Measurements from ENCODE around the gene FKBP10.

Gene FKBP10

DNA sequence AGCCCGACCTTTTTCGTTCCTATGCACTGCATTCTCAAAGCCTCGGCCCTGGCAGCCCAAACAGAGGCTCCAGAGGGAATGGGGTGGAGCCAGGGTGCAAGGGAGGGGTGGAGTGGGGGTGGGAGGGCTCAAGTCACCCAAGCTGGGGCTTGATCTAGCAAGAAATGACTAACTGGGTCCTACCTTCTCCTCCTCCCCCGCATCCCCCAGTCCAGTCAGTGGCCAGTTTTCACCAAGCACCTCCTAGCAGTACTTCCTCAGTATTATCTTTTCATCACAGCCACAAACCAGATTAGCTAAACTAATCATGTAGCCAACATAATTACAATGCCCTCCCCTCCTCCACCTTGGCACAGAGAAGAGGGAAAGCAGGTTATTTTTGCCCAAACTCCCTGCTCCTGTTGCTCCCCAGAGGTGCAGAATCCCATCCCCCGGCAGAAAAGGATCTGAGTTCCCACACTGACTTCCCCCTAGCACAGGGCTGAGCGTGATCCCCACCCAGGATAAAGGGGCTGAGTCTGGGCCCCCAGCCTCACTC lies 28.5 kb upstream of the FKBP10 start:
- no peak for DNase-seq

GRCh38 chr17:41785091-41785858 lies 27.5 kb upstream of the FKBP10 start:
- DNase-seq, result no peak

GRCh38 chr17:41785859-41786226 lies 27.0 kb upstream of the FKBP10 start:
- DNase-seq, result no peak

DNA sequence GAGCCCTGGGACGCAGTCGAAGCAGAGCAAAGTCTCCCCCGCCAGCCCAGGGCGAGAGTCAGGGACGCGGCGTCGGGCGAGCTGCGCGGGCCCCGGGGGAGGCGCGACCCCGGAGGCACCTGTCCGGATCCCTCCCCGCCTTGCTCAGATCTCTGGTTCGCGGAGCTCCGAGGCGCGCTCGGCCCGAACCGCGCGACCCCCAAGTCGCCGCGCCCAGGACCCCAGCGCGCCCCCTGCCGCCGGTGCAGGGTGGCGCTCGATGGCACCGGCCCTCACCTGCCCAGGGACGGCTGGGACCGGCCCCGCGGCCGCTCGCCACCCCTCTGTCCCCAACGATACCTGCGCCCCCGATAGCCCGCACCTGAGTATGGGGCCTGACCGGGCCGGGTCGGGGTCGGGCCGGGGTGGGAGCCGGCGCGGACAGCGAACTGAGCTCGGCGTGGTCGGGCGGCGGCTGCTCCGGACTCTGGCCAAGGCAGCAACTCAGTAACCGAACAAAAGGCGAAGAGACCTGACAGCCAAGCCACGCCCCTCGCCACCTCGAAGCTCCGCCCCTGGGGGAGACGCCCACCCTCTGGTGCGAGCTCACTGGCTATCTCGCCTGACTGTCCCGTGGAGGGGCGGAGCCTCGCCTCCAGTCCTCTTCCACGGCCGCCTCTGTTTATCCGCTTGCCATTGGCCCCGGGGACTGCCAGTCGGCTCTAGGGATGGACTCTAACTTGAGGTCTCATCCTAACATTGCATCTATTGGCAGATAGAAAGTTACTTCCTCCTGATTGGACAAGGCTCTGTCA lies 26.4 kb upstream of the FKBP10 start, which contains the start of gene JUP:
TSS of gene JUP (minus strand) at position 485 of the 794 bp plus-strand sequence. CDS start 14,857 bp downstream, outside the sequence.
- DNase-seq, result peak; percentile 81 to 86

DNA sequence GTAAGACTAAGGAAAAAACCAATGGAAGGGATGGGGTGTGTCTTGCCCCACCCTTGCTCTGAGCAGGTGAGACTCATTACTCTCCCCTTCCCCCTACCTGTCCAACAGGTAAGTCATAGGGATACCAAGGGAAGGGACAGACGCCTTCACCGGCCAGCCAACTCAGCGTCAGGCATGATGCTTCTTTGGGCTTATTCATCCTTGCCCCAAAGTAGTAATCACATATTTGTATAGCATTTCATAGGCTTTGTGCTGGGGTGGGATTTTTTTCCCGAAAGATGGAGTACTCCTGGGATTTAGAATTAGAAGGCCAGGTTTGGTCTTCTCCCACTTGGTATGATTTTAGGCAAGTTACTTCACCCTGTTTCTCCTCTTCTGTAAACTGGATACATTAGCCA lies 25.8 kb upstream of the FKBP10 start:
- no peak for DNase-seq

DNA sequence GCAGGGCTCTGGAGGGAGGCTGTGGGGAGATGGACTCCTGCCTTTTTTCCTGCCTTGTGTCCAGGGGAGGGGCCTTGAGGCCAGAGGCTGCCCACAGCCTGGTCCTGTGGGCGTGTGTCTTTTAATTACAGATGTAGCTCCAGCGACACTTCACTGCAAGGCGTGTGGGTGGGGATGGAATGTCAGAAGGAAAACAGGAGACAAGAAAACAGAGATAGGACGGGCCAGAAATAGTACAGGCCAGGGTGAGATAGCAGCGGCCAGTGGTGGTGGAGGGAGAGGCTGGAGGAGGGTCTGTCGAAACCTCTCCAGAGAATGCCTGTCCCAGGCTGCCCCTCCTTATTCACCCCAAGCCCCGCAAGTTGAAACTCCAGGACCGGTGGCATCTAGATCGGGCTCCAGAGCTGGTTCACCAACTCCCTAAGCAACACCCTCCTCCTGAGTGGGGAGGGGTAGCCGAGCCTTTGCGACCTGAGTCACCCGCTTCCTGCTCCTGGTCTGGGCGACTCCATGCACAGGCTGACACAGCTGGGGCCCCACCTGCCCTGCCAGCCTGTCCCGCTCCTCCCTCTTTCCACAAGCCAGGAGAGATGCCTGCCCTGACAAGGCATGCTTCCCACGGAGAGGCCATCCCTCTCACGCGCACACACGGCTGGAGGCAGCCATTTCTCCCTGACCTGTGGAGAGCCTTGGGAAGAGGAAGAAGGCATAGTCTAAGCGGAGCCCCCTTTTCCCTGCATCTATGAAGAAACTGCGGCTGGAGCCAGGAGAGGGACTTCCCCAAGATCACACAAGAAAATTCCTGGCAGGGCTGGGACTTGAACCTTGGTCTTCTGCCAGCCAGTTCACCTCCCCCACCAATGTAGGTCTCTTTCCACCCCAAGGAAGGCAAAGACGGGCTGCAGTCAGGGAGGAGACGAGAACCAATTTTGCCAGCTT lies 19.7 kb upstream of the FKBP10 start:
- DNase-seq, result no peak

DNA sequence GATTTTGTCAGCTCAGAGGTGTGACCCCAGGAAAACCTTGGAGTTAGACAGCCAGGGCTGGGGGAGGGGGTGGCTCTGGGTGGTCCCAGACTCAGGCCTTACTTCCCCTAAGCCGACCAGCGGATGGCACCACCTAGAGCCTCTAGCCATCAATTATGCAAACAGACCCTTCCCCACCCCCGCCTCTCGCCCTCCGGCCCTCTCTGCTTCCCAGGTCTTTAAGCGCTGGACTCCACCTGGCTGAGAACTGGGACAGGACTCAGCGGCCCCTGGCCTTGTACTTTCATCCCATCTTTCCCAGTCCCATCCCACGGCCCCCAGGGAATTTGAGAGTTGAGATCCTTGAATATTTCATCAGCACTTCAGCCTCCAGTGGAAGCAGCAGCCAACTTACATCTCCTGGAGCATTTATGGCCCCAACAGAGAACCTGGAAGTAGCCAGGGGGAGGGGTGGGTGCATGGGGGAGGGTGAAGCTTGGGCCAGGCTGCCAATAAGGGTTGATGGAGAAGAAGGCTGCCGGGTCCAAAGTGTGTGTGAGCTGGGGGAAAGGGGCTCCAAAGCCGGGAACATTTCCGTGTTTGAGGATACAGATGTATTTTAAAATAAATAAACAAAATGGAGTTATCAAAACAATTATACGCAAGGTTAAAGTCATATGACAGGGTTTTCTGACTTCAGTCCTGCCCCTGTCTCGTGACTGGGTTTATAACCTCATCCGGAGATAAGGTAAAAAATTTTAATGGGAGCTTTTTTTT lies 18.8 kb upstream of the FKBP10 start:
- no peak for DNase-seq

- DNase-seq, result no peak
Observed at GRCh38 chr17:41794540-41794975, 18.2 kb upstream of the FKBP10 start.

DNA sequence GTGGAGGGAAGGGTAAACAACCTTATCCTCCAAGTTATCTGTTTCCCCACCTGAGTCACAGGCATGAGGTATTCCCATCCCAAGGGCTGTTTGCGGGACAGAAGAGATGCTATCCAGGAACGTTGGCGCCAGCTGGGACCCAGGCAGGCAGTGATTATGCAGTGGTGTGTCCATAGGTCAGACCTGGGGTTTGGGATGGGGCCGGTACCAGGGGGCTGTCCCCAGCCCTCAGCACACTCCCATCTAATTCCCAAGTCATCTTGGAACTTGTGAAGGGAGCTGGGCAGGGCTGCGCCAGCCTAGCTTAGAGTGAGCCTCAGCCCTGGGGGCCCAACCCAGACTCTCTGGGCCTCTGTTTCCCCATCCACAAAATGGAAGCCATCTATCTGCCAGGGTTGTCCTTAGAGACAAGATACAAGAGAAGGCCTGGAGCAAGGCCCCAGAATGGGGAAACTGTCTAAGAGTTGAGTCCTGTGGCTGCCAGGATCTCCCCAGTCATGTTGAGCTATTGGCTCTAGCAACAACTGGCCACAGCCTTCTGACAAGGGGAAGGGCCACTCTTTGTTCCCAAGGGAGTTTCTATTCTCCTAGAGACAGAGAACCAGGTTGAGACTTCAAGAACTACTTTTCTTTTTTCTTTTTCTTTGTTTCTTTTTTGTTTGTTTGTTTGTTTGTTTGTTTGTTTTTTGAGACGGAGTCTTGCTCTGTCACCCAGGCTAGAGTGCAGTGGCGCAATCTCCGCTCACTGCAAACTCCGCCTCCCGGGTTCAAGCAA lies 16.5 kb upstream of the FKBP10 start:
- no peak for DNase-seq

- DNase-seq, result no peak
Observed at GRCh38 chr17:41797377-41797776, 15.4 kb upstream of the FKBP10 start.

DNA sequence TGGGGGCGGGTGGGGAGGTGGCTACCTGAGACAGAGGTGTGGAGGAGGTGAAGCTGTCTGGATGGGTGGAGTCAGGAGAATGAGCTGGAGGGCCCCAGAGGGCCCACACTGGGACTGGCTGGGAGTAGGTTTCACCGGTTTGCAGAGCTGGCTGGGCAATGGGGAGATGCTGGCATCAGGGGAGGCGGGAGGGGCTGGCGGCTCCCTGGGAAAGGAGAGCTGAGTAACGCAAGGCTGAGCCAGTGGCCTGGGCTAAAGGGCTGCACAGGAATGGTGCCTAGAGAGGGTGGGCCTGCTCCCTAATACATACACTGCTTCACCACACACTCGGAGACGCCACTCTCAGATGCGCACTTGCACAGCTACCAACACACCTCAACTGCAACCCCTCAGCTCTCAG lies 13.4 kb upstream of the FKBP10 start:
- DNase-seq, result no peak

DNA sequence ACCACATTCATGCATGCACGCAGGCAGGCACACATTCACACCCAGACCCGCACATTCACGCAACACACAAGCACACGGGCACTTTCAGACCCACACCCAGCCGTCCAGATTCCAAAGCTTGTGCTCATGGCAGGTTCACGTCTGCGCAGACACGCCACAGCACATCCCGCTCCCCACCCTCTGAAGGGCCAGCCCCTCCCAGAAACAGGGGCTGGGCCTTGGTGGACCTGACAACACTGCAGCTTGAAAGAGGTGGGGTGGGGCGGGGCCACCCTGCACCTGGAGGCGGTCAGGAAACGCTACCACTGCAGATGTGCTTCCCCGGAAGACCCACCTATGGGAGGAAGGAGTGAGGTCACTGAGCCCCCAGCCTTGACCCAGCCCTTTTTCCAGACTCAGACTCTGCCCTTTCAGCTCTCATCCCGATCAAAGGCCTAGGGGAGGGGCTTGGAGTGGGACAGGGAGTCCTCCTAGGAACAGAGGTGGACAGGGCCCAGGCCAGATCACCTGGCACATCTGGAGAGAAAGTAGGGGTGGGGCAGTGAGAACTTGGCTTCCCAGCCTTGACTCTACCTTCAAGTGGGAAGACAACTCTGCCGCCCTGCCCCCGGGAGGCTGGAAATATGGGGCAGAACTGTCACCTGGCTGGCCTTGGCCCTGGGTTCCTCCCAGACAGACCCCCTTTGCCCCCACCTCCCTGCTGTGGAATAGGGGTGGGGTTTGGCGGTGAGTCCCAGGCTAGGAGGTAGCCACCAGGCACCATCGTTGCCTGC lies 12.0 kb upstream of the FKBP10 start:
- no peak for DNase-seq

DNA sequence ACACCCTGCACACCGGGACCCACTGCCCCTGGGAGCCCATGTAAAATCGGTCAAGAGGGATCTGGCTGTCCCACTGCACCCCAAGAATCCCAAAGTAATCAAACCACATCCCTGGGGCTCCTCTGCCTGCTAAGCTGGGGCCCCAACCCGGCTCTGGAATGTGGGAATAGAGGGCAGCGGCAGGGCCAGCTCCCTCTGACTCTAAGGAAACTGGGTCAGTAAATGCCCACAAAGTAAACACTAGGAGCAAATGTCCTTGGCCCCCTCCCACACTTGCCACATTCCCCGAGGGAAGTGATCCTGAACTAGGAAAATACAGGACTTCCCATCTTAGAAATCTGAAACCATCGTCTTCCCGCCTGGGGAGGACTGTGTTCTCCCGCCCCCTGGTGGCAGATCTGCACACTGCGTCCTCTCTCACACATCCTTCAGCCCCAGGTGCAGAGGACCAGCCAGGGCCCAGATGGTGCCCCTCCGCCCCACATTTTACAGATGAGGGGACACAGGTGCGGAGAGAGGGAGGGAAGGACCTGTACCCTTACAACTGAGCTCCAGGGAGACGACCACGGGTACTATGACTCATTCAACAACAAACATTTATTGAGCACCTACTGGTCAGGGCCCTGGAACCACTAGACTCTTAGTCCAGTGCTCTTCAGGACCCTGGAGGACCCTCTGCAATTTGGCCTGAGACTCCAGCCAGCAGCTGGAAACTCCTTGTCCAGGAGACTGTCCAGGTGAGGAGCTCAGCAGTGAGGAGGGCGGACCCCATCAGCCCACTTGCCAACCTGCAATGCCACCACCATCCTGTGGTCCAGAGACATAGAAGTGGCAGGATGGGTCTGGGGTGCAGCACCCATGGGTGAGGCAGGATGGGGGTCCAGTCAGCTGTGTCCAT lies 11.2 kb upstream of the FKBP10 start:
- peak; percentile 53 to 74 for DNase-seq

DNA sequence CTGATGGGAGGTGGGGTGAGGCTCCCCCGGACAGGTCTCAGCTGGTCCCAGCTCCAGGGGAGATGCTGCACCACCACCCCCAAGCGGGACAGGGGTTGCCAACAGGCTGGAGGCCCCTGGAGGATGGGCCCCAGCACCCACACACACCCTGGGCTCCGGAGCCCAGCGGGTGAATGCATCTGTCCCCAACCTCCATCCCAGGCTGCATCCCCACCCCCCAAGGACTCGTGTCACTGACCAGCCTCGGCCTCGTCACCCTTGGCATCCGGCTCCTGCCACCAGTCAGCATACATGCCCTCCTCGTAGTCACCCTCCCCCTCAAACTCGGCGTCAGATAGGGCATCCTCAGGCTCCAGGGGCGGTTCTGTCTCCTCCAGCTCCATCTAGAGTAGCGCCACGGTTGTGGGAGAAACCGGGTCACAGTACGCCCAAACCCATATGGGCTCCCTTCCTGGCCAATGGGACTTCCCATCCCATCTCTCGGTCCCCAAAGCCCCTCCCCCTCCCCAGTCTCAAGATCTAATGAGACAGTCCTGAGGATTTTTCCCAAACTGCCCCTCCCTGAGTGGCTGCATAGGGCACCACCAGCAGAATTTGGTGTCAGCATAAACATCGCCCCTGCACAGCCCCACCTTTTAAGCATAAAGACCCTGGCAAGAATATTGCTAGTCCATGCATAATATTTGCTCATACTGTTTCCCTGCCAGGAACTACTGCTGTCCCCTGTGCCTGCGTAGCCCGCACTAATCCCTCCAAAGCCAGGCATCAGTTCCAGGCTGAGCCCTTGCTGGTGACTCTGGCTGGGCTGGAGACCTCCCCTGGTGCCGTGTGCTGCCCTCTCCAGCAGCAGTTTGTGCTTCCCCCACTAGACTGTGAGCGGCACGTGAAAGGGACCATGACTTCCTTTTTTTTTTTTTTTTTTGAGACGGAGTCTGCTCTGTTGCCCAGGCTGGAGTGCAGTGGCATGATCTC lies 9.5 kb upstream of the FKBP10 start:
- no peak for DNase-seq

GRCh38 chr17:41806685-41807445 lies 5.9 kb upstream of the FKBP10 start:
- DNase-seq, result no peak

DNA sequence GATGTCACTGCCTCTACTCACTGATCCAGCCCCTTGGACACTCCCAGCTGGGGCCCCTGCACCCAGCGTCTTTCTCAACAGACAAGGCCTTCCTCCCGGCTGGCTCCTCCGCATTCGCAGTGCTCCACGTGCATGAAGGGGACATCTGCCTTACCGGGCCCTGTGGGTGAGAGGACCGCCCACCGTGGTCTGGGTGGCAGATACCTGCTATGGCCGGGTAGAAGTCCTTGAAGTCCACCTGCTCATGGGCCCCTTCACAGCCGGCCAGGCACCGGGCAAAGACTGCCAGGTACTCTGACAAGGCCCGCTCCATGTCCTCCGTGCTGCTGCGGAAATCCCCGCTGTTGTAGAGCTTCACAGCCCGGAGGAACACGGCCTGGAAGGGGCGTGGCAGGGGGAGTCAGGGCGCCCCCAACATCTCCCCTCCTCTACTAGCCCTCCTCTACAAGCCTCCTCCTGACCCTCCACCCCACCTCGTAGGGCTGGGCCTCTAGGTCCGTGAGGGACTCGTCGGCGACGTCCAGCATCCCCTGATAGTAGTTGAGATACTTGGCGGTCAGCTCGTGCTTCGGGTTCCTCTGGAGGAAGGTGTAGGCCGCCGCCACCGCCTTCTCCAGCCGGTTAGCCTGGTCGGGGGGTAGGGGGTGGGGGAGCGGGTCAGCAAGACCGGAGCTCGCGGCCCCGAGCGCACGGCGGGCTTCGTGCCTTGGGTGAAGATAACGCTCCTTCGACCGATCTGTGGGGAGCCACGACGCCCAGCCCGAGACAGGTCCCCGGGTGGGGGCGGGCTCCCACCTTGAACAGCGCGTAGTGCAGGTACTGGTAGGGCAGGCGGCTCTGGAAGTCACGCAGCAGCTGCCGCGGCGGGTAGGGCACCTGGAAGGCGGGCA lies 1.9 kb upstream of the FKBP10 start:
- no peak for DNase-seq

Data from stimulated activated CD4-positive, alpha-beta T cell treated with anti-CD3 and anti-CD28 coated beads, Interleukin-4, amount 100 ng/mL, for 4 hours (primary cell).